Panc1 (cell line): ENCODE results near the gene CD300E.

Source experiments
- POLR2AphosphoS5 ChIP-seq: IDR thresholded peaks from 2 replicates; pipeline ENCODE4 v1.6.1; 2012; ENCODE audit warnings: mild to moderate bottlenecking, low read depth, low read length, moderate library complexity
- SIN3A ChIP-seq: IDR thresholded peaks from 2 replicates; pipeline ENCODE4 v1.6.1; 2012; ENCODE audit warnings: low read depth, mild to moderate bottlenecking, low read length, moderate library complexity, borderline replicate concordance; ENCODE audit not compliant: insufficient read depth
- TCF7L2 ChIP-seq: IDR thresholded peaks from 2 replicates; pipeline ENCODE4 v1.6.1; 2011; ENCODE audit warnings: mild to moderate bottlenecking, low read depth, low read length, inconsistent platforms
- TF ChIP-seq, protein P1 (sequence below): fragments of 450-650 bp; IDR thresholded peaks from 2 replicates; pipeline ENCODE4 v1.5.1; 2017; ENCODE audit warnings: mild to moderate bottlenecking
- TF ChIP-seq, protein P2 (sequence below), 2 experiments: IDR thresholded peaks; 2 replicates each; pipeline ENCODE4 v1.6.1; 2011 to 2012; ENCODE audit warnings: low read depth in 2 of 2, control low read depth in 1 of 2, low read length in 1 of 2, mild to moderate bottlenecking in 1 of 2, moderate library complexity in 1 of 2; ENCODE audit not compliant: insufficient read depth in 1 of 2

DNA sequence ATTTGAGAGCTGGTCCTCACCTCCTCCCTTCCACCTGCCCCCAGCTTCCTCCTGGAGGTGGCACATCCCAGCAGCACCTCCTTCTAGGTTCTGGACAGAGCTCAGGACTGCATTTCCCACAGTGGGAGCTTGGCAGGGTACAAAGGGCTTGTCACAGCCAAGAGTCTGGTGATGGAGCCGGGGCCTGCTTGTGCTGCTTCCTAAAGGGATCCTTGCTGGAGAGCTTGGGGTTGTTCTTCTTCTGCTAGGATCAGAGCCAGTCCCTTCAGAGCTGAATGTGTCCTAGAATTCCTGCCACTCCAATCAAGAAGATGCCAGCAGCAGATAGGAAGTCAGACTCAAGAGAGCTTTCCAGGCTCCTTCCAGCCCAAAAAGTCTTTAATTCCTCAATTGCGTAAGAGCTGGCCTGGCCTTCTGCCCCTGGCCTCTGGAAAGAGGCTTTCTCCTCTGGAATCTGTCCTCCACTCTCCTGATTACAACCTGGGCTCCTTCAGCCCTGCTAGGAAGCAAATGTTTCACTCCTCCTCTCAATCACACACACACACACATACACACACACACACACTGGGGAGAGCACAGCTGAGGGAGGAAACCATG, 4.4 kb downstream of the CD300E start:
- TF ChIP-seq, protein P1, sequence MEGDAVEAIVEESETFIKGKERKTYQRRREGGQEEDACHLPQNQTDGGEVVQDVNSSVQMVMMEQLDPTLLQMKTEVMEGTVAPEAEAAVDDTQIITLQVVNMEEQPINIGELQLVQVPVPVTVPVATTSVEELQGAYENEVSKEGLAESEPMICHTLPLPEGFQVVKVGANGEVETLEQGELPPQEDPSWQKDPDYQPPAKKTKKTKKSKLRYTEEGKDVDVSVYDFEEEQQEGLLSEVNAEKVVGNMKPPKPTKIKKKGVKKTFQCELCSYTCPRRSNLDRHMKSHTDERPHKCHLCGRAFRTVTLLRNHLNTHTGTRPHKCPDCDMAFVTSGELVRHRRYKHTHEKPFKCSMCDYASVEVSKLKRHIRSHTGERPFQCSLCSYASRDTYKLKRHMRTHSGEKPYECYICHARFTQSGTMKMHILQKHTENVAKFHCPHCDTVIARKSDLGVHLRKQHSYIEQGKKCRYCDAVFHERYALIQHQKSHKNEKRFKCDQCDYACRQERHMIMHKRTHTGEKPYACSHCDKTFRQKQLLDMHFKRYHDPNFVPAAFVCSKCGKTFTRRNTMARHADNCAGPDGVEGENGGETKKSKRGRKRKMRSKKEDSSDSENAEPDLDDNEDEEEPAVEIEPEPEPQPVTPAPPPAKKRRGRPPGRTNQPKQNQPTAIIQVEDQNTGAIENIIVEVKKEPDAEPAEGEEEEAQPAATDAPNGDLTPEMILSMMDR, result no peak
- no peak for TF ChIP-seq POLR2AphosphoS5
- TF ChIP-seq, protein P2, sequence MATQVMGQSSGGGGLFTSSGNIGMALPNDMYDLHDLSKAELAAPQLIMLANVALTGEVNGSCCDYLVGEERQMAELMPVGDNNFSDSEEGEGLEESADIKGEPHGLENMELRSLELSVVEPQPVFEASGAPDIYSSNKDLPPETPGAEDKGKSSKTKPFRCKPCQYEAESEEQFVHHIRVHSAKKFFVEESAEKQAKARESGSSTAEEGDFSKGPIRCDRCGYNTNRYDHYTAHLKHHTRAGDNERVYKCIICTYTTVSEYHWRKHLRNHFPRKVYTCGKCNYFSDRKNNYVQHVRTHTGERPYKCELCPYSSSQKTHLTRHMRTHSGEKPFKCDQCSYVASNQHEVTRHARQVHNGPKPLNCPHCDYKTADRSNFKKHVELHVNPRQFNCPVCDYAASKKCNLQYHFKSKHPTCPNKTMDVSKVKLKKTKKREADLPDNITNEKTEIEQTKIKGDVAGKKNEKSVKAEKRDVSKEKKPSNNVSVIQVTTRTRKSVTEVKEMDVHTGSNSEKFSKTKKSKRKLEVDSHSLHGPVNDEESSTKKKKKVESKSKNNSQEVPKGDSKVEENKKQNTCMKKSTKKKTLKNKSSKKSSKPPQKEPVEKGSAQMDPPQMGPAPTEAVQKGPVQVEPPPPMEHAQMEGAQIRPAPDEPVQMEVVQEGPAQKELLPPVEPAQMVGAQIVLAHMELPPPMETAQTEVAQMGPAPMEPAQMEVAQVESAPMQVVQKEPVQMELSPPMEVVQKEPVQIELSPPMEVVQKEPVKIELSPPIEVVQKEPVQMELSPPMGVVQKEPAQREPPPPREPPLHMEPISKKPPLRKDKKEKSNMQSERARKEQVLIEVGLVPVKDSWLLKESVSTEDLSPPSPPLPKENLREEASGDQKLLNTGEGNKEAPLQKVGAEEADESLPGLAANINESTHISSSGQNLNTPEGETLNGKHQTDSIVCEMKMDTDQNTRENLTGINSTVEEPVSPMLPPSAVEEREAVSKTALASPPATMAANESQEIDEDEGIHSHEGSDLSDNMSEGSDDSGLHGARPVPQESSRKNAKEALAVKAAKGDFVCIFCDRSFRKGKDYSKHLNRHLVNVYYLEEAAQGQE (IDR thresholded peaks at IDR 0.05; ENCODE audit: insufficient read depth in 1 of 2, low read depth in 2 of 2, low read length in 1 of 2), result no peak
- TF ChIP-seq TCF7L2, result no peak
- TF ChIP-seq SIN3A, result no peak
